ENCODE measurements around the gene CRTC2.

GRCh38 chr1:153934746-153935145 lies 23.7 kb downstream of the CRTC2 start:
- TF ChIP-seq CTCF (conservative IDR thresholded peaks at IDR 0.05; ENCODE audit: low read depth in 2 of 2) (no peak), REST (IDR thresholded peaks at IDR 0.05; ENCODE audit: unreplicated experiment) (no peak), EZH2phosphoT487 (IDR thresholded peaks at IDR 0.05; ENCODE audit: unreplicated experiment) (no peak), CREB1 (CRISPR knock-in tag; IDR thresholded peaks at IDR 0.05; ENCODE audit: low read depth) (no peak), STAT1 (IDR thresholded peaks at IDR 0.05; ENCODE audit: unreplicated experiment) (no peak), POLR2AphosphoS5 (IDR thresholded peaks at IDR 0.05; ENCODE audit: low read depth) (no peak)
